Hematopoietic multipotent progenitor cell treated with erythropoietin and hydrocortisone succinate and interleukin-3 and kit ligand, for 6 days (in vitro differentiated cells): ENCODE measurements around the gene ADAMTSL1.

Experiments
- DNase-seq: peaks from one replicate; pipeline ENCODE4 v3.0.0-alpha.2; 2015

The ADAMTSL1 gene

DNA sequence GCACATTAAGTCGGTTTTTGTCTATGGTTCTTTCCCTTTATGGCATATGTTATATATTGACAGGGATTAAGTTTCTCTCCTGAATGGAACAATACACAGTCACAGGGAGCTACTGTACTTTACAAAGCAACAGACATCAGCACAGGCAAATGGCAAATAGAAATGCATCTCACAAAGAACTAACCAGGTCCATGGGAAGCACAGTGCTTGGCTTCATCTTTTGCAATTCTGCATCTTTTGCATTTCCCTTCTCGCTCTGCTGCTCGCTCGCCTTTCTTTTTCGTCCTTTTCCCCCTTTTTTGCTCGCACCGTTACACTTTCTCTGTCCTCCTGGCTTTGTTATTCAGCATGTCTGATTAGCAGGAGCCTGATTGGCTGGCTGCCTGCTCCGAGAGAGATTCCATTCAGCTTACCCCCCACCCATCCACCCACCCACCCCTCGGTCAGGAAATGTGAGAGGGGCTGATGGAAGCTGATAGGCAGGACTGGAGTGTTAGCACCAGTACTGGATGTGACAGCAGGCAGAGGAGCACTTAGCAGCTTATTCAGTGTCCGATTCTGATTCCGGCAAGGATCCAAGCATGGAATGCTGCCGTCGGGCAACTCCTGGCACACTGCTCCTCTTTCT lies at the start of gene ADAMTSL1:
Gene ADAMTSL1, plus strand, starts transcription at position 502 of the 628 bp plus-strand sequence. Its CDS starts 80 bp downstream, at position 582.
- no peak for DNase-seq

DNA sequence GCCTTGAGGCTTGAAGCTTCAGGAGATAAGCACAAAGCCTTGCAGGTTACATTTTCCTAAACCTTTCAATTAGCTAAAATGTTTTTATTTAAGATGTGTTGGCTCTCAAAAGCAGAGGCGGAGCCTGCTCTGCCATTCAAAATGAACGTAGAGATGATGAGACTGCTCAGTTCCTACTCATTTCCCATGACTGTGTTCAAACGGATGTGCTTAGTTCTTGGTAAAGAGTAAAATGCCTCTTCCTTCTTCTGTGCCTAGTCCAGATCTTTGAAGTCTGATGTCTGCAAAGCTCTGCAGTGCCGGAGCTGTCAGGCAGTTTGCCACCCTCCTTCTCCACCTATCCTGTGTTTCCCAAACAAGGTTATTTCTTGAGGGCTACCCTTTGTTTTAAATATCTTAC lies 46.3 kb upstream of the ADAMTSL1 start:
- no peak for DNase-seq

- DNase-seq = no peak
These were observed 45.3 kb upstream of the ADAMTSL1 start for GRCh38 chr9:18428661-18429060.

DNA sequence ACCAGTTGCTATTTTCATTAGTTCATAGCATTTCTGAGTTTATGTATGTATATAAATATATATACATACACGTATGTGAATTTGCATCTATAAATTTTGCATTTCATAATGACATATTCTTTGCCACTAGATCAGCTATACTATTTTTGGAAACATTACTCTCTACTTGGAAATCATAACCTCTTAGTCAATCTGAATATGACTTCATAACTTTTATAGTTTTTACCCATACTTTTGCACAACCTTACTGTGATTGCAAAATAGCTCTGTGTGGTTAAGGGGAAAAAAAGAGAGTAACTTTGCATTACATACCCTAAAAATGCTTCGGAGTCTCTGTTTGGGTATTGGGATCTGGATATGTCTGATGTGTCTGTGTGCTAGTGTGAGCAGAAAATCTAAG lies 44.9 kb upstream of the ADAMTSL1 start:
- DNase-seq = no peak

- no peak for DNase-seq
These were observed 40.3 kb upstream of the ADAMTSL1 start for GRCh38 chr9:18433620-18434019.

DNA sequence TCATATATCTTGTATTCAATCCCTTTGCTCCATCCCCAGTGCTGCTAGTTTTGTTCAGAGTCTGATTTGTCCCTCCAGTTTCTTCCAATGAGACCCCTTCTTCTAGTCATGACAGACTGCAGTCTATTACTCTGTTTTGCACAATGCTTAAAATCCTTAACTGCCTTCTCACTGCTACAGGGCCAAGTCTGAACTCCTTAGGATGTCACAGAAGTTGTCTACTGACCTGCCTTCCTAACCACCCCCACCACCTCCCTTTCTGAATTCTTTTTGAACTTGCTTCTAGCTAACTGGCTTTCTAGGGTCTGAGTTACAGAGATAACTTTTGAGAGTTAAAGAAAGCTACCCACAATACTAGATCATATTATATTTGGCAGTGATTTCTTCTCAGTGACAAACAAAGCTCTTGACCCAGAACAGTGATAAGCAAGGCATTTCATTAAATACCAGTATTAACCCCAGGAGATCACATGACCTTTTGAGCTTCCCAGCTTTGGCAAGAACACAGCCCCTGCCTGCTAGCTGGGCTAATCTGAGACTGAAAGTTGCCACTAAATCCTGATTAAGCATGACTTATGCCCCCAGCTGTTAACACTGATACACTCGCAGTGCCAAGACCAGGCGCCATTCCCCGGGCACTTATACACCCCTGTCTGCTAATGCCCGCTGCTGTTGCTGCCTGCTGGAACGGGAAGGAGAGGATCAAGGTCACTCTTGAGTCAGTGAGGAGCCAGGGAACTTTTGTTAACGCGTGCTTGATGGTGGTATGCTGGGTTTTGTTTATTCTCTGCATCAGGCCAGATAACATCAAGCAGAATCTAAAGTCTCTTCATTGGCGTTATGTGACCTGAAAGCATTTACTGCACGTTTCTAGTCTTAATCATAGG lies 36.4 kb upstream of the ADAMTSL1 start:
- no peak for DNase-seq

GRCh38 chr9:18438300-18438925 lies 35.5 kb upstream of the ADAMTSL1 start:
- no peak for DNase-seq

DNA sequence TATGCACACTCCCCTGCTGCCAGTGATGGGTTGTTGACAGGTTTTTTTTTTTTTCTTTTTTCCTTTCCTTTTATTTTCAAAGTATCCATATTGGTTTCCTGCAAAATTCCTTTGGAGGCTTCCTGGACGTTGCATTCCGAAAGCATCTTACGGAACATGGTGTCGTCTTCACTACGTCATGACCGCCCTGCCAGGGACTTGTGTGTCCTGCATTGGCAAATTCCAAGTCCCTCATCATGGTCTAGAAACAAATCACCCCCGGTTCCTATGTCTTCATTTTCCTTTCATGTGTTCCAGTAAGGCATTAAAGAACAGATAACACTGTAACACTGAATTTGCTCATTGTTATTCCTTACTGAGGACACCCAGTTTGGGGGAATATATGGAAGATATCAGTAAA lies 35.0 kb upstream of the ADAMTSL1 start:
- DNase-seq = no peak

DNA sequence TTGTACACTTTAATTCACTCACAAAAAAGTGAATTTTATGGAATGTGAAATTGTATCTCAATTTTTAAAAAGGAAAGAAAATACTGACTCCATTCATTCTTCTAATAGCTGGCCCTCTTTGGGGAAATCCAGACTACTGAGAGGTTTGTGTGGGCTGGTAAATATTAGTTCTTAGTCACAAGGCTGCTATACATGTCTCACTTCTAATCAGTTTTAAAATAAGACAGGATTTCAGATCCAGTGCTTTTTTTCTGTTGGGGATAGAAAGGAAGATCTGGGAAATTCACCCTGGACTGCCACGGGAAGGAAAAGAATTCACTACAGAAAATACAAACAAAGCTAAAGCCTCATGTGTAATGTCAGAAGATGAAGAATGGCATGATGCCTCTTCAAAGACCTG lies 32.7 kb upstream of the ADAMTSL1 start:
- no peak for DNase-seq

GRCh38 chr9:18442629-18443491 lies 31.1 kb upstream of the ADAMTSL1 start:
- peak; percentile 75 for DNase-seq

DNA sequence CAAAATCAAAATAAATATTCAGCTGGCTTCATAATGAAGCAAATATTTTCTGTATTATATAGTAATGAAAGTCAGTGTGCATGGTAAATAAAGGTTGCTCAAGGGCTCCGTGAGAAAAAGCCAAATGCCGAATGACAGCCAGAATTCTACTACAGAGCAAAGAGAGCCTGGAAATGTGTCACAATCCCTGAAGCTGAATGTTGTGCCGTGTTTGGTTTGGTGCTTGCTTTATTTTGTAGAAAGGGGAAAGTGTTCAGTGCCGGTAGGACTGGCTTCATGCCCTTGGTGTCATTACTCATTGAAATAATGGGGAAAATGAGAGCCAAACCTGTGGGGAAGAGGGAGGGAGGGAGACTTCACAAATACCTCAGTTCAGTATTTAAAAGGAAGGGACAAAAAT lies 26.8 kb upstream of the ADAMTSL1 start:
- no peak for DNase-seq

- no peak for DNase-seq
These were observed 26.4 kb upstream of the ADAMTSL1 start for GRCh38 chr9:18447541-18447940.

DNA sequence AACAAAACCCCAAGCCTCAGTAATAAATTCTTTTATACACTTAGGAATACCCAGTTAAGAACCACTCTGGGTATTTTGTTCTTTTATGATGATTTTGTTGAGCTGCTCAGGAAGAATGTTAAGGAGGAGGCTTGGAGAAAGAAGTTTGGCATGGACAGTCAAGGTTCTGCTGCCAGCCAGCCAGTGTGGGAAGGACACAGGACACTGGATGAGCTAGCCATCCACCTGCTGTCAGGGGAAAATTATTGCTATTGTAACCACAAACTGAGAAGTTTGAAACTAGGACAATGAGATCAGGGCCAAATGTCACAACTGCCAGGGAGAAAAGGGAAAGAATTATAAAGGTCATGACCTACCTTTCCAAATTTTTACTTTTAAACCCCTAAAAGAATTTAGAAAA lies 25.9 kb upstream of the ADAMTSL1 start:
- DNase-seq = no peak

DNA sequence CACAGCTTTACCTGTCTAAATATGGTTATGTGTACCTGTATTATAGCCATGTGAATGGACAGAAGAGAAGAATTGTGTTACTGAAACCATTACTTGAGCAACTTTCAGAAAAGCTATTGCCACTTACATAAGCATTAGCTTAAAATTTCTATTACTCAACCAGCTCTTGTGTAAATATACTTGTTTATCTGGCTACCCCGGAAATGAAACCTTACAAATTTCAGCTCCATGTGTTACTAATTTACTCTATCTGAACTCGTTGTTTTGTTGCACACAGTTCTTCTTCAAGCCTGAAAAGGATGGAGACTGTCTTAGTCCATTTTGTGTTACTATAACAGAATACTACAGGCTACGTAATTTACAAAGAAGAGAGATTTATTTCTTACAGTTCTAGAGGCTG lies 22.5 kb upstream of the ADAMTSL1 start:
- DNase-seq = no peak

GRCh38 chr9:18452276-18452675 lies 21.7 kb upstream of the ADAMTSL1 start:
- DNase-seq = no peak

DNA sequence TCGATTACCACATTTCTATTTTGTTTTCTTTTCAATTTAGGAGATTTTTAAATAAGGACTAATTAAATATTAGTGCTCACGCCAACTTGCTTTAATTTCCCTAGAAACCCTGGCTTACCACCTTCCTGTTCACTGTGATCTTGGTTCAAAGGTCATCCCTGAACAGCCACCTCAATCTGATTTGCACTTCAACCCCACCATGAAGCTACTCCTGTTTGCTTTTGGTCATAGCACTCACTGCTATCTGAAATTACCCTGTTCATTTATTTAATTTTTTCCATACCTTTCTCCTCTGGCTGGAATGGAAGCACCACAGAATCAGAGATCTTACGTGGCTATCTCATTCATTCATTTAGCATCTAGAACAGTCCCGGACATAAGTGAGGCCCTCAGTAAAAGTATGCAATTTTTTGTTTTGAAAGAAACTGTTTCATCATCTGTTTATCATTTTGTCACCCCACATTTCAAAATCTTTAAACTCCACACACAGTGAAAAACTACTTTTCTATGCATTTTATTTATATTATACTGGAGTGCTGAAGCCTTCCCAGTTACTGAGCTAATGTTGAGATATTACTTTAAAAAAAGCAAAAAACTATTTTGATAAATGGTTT lies 17.2 kb upstream of the ADAMTSL1 start:
- DNase-seq = no peak

GRCh38 chr9:18457510-18457909 lies 16.4 kb upstream of the ADAMTSL1 start:
- DNase-seq = no peak

- DNase-seq = no peak
These were observed 13.9 kb upstream of the ADAMTSL1 start for GRCh38 chr9:18459962-18460584.

GRCh38 chr9:18461496-18461895 lies 12.5 kb upstream of the ADAMTSL1 start:
- DNase-seq = no peak

GRCh38 chr9:18463991-18464390 lies 10.0 kb upstream of the ADAMTSL1 start:
- DNase-seq = no peak

GRCh38 chr9:18466101-18466500 lies 7.9 kb upstream of the ADAMTSL1 start:
- DNase-seq = no peak

- no peak for DNase-seq
These were observed 6.3 kb upstream of the ADAMTSL1 start for GRCh38 chr9:18467696-18468095.
